Effector memory CD4-positive, alpha-beta T cell (primary cell): ENCODE data around the gene ZDHHC14.

ENCODE experiments used
- DNase-seq, 3 donors: peaks; one replicate each; pipeline ENCODE4 v3.0.0-alpha.2; 2020
- H3K27ac ChIP-seq: 2 replicates; pipeline ENCODE4 v1.7.0; 2013; ENCODE audit warnings: mild to moderate bottlenecking, low read length, moderate library complexity; ENCODE audit not compliant: insufficient read depth, poor library complexity, severe bottlenecking
- H3K27me3 ChIP-seq: replicated peaks from 2 replicates; pipeline ENCODE4 v1.7.0; 2013; ENCODE audit warnings: mild to moderate bottlenecking, low read length; ENCODE audit not compliant: insufficient read depth, control insufficient read depth, poor library complexity, severe bottlenecking
- H3K36me3 ChIP-seq: 2 replicates; pipeline ENCODE4 v1.7.0; 2013; ENCODE audit warnings: mild to moderate bottlenecking, low read length, moderate library complexity; ENCODE audit not compliant: control insufficient read depth, insufficient read depth
- H3K4me1 ChIP-seq: 2 replicates; pipeline ENCODE4 v1.7.0; 2013; ENCODE audit warnings: low read length, mild to moderate bottlenecking; ENCODE audit not compliant: control insufficient read depth, insufficient read depth, poor library complexity, severe bottlenecking
- H3K4me3 ChIP-seq: 2 replicates; pipeline ENCODE4 v1.7.0; 2013; ENCODE audit warnings: low read length, low read depth, mild to moderate bottlenecking; ENCODE audit not compliant: insufficient read depth, poor library complexity, severe bottlenecking
- H3K9me3 ChIP-seq: 2 replicates; pipeline ENCODE4 v1.7.0; 2013; ENCODE audit warnings: mild to moderate bottlenecking, low read length, moderate library complexity; ENCODE audit not compliant: control insufficient read depth

ZDHHC14 gene

GRCh38 chr6:157621406-157621805 lies 240.4 kb downstream of the ZDHHC14 start:
- no peak overlapping the region for H3K4me3 ChIP-seq
- H3K36me3 ChIP-seq = no peaks in the 10 kb centered on the region
- H3K27me3 ChIP-seq = no peaks in the 10 kb centered on the region
- DNase-seq = no peak
- H3K4me1 ChIP-seq = no peaks in the 10 kb centered on the region
- no peak overlapping the region for H3K27ac ChIP-seq
- H3K9me3 ChIP-seq = no peaks in the 10 kb centered on the region

GRCh38 chr6:157622427-157622826 lies 241.4 kb downstream of the ZDHHC14 start:
- Histone ChIP-seq H3K4me1 (no peaks in the 10 kb centered on the region), H3K4me3 (no peak overlapping the region), H3K27me3 (no peaks in the 10 kb centered on the region), H3K9me3 (no peaks in the 10 kb centered on the region), H3K27ac (no peak overlapping the region), H3K36me3 (no peaks in the 10 kb centered on the region)
- no peak for DNase-seq

GRCh38 chr6:157625111-157625510 lies 244.1 kb downstream of the ZDHHC14 start:
- H3K9me3 ChIP-seq = no peaks in the 10 kb centered on the region
- H3K4me1 ChIP-seq = no peaks in the 10 kb centered on the region
- no peaks in the 10 kb centered on the region for H3K27me3 ChIP-seq
- H3K4me3 ChIP-seq = no peak overlapping the region
- no peak for DNase-seq
- H3K27ac ChIP-seq = no peak overlapping the region
- H3K36me3 ChIP-seq = no peaks in the 10 kb centered on the region

GRCh38 chr6:157625764-157626163 lies 244.8 kb downstream of the ZDHHC14 start:
- Histone ChIP-seq H3K9me3 (no peaks in the 10 kb centered on the region), H3K4me1 (no peaks in the 10 kb centered on the region), H3K27ac (no peak overlapping the region), H3K36me3 (no peaks in the 10 kb centered on the region), H3K27me3 (no peaks in the 10 kb centered on the region), H3K4me3 (no peak overlapping the region)
- no peak for DNase-seq

DNA sequence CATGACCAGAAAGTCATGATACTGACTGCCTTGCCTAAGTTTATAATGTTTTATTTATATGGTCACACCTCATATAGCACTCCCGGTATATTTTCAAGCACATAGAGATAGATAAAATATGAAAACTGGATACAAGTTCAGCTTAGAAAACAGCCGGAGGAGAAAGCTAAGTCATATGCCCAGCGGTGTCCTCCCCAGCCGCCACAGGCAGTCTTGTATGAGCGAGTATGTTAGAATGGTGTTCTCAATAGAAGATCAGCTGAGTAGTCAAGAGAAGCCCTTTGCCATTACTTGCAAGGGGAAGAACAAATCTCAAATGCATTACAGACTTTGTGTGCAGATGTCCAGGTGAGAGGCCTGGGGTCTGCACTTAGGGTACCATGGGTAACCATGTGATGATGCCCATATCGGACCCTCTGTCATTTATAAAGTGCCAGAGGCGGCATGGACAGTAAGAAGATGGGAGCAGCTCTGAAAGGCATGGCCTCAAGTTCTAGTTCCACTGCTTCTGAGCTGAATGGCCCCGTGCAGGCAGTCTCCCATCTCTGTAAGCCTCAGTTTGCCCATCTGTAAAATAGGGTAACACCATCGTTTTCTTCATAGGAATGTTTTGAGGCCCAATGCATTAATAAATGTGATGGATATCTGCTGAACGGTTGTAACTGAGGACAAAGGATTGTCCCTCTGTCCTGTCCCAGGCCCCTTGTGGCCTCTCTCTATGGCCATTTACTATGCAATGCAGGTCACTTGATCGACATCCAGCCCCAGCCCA lies 246.4 kb downstream of the ZDHHC14 start:
- H3K27me3 ChIP-seq = no peaks in the 10 kb centered on the region
- H3K4me3 ChIP-seq = no peak overlapping the region
- DNase-seq = no peak
- H3K36me3 ChIP-seq = no peaks in the 10 kb centered on the region
- H3K4me1 ChIP-seq = no peaks in the 10 kb centered on the region
- no peaks in the 10 kb centered on the region for H3K9me3 ChIP-seq
- no peak overlapping the region for H3K27ac ChIP-seq

DNA sequence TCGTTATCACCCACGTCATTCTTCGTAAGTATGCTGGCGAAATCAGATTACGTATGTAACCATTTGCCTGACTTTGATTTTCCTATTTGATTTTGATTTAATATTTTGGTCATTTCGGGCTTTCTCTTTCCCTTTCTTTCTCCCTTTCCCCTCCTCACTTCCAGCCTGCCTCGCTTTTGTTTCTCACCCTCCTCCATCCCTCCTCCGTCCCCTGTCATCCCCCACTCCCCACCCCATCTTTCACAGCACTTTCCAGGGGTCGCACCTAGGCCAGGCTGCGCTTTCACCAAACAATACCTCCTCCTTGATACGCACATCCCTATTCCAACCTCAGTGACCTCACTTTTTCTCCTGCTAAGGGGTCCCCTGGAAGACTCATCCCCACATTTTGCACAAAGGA lies 247.5 kb downstream of the ZDHHC14 start:
- Histone ChIP-seq H3K27ac (no peak overlapping the region), H3K4me3 (no peak overlapping the region), H3K4me1 (no peaks in the 10 kb centered on the region), H3K36me3 (no peaks in the 10 kb centered on the region), H3K27me3 (no peaks in the 10 kb centered on the region), H3K9me3 (no peaks in the 10 kb centered on the region)
- no peak for DNase-seq

DNA sequence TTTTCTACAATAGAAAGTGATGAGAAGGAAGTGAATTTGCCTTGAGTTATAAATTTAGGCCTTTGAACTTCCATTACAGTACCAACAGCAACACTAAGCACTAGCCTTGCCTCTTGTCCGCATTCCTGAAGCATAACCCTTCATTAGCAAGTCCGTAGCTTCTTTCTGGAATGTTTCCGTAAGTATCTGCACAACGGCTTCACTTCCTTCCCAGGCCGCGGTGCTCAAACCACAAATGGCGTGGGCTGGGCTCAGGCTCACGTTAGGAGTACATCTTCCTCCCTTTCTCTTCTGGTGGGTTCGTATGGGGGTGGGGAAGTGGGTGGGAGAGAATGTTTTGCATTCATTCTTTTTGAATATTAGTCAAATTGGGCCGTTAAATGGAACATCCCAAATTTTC lies 248.2 kb downstream of the ZDHHC14 start:
- DNase-seq = no peak
- no peak overlapping the region for H3K4me3 ChIP-seq
- H3K36me3 ChIP-seq = no peaks in the 10 kb centered on the region
- H3K27ac ChIP-seq = no peak overlapping the region
- H3K27me3 ChIP-seq = no peaks in the 10 kb centered on the region
- no peaks in the 10 kb centered on the region for H3K4me1 ChIP-seq
- no peaks in the 10 kb centered on the region for H3K9me3 ChIP-seq

GRCh38 chr6:157630463-157631080 lies 249.6 kb downstream of the ZDHHC14 start:
- H3K9me3 ChIP-seq = no peaks in the 10 kb centered on the region
- H3K4me1 ChIP-seq = no peaks in the 10 kb centered on the region
- no peak overlapping the region for H3K27ac ChIP-seq
- no peak for DNase-seq
- H3K36me3 ChIP-seq = no peaks in the 10 kb centered on the region
- no peaks in the 10 kb centered on the region for H3K27me3 ChIP-seq
- H3K4me3 ChIP-seq = no peak overlapping the region

DNA sequence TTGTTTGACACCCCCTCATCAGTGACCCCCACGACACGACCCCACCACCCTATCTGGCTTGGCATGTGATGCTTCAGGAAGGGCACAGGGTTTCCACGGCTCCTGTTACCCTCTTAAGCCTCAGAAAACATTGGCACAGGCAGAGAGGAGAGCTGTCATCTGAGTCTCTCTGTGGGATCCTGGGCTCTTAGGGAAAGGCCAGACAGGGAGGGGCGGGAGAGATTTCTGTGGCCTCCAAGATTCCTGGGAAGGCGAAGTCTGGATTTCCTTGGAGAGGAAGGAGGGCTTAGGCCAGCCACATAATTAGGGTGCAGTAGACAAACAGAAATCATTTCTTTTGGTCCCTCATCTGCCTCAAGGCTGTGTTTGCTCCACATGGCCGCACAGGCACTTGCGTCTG lies 250.4 kb downstream of the ZDHHC14 start:
- H3K36me3 ChIP-seq = no peaks in the 10 kb centered on the region
- H3K4me1 ChIP-seq = no peaks in the 10 kb centered on the region
- H3K27me3 ChIP-seq = no peaks in the 10 kb centered on the region
- H3K4me3 ChIP-seq = no peak overlapping the region
- no peaks in the 10 kb centered on the region for H3K9me3 ChIP-seq
- H3K27ac ChIP-seq = no peak overlapping the region
- no peak for DNase-seq

DNA sequence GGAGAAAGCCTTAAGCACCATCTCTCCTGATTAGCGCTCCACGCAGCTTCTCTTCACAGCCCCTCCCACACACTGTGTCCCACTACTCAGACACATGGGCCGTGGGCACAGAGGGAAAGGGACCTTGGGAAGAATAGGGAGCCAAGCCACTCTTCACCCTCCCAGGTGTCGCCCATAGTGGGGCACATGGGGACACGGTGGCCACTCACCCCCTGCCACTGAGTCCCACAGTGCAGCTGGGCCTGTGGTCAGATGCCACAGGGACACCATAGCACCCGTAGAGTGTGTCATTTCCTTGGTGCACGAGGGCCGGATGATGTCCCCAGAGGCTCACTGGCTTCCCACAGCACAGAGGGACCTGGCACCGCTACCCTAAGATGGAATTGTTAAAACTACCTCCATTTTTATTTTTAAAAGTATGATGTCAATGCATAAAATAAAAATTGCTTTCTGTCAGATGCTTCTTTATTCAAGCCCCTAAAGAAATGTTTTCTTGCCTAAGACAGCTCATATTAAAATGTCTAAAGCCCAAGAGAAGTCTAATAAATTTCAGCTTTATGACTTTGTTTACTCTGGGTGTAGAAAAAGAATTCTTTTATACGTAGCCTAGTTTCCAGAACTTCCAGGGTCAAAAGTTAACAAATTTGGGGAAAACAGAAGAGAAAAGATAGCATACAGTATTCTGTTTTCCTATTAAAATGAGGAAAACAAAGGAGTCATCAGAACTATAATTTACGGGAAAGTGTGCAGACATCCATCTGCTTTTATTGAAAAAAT lies 251.0 kb downstream of the ZDHHC14 start:
- Histone ChIP-seq H3K27me3 (no peaks in the 10 kb centered on the region), H3K9me3 (no peaks in the 10 kb centered on the region), H3K36me3 (no peaks in the 10 kb centered on the region), H3K4me3 (no peak overlapping the region), H3K4me1 (no peaks in the 10 kb centered on the region), H3K27ac (no peak overlapping the region)
- no peak for DNase-seq
